GM19452 (cell line): Measurements from ENCODE around the gene BROX.

Source experiments
- ATAC-seq: cut with Tn5 transposase; IDR thresholded peaks from one replicate; pipeline ENCODE4 v1.9.1; 2021; ENCODE audit not compliant: unreplicated experiment

BROX gene

DNA sequence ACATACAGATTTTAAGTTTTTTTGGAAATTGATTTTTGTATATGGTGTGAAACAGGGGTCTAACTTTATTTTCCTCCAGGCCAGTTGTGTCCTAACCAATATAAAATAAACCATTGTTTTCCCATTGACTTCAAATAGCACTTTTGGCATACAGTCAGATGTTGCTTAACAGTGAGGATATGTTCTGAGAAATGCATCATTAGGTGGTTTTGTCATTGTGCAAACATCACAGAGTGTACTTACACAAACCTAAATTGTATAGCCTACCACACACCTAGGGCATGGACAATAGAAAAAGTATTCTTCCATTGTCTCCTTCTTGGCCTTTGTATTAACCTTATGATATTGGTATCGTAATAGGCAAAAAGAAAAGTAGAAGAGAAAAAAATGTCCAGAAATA is 65.1 kb downstream of the BROX start:
- ATAC-seq, result no peak

DNA sequence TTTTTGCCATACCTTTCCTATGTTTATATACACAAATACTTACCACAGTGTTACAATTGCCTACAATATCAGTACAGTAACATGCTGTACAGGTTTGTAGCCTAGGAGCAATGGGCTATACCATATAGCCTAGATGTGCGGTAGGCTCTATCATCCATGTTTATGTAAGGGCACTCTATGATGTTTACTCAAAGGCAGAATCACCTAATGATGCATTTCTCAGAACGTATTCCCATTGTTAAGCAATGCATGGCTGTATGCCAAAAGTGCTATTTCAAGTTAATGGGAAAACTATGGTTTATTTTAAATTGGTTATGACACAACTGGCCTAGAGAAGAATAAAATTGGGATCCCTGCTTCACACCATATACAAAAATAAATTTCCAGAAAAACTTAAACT is 65.6 kb downstream of the BROX start:
- no peak for ATAC-seq

DNA sequence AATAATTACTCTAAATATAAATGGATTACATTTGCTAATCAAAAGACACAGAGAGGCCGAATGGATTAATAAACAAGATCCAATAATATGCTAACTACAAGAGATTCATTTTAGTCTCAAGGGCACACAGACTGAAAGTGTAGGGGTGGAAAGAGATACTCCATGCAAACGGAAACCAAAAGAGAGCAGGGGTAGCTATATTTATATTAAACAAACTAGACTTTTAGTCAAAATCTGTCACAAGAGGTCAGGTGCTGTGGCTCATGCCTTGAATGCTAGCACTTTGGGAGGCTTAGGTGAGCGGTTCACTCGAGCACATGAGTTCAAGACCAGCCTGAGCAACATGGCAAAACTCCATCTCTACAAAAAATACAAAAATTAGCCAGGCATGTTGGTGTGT is 68.9 kb downstream of the BROX start:
- ATAC-seq, result no peak

DNA sequence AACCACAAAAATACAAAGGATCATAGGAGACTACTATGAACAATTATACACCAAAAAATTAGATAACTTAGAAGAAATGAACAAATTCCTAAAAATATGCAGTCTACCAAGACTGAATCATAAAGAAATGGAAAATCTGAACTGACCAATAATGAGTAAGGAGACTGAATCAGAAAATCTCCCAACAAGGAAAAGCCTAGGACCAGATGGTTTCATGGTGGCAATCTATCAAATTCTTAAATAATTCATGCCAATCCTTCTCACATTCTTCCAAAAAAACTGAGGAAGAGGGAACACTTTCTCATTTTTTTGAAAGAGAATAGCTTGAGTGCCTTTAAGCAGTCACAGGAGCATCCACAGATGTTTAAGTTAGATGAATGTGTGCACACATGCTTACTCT is 70.7 kb downstream of the BROX start:
- ATAC-seq, result no peak

DNA sequence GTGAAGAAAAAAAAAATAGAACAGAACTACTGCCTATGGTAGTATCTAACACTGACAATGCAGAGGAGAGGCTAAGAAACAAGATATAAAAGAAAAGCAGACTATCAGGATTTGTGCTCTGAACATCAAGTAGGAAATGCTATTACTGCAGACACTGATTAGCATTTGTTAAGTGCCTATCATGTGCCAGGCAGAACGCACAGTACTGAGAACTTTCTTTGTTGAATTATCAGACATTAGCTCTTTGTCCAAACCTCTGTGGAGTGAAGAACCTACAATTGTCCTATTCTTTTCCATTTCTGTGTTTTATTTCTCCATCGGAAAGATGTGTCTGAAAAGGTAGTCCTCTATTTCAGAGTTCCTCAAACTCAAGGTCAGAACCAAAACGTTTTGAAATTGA is 72.0 kb downstream of the BROX start:
- no peak for ATAC-seq
